IMR-90 (cell line): ENCODE results near the gene RHOT2. TPM values are rescaled to one million over a fixed set of nuclear protein-coding genes. Genes with fewer than 3 reads are reported as not detected.

ENCODE experiments used
- ATAC-seq: fragments of 200-7000 bp; cut with Tn5 transposase; 2 replicates; pipeline ENCODE4 v1.9.1; 2020; ENCODE audit warnings: low read depth, mild to moderate bottlenecking, moderate library complexity
- BruUV-seq: library from RNA; stranded (reverse); fragments of 400-500 nt; replicated peaks from 2 replicates; lab custom pipeline; 2021; lab: Mats Ljungman, UMichigan
- CTCF ChIA-PET: fragments of 300-600 bp; formaldehyde crosslinking; extraction: SDS; loops from one replicate; lab custom pipeline; 2021; ENCODE audit warnings: antibody characterized with exemption; lab: Yijun Ruan, JAX
- POLR2A ChIA-PET: fragments of 300-600 bp; sonication (Branson Sonifier 250); formaldehyde crosslinking; loops from one replicate; lab custom pipeline; 2022; ENCODE audit warnings: antibody characterized with exemption; ENCODE audit not compliant: unreplicated experiment; lab: Charles Lee
- DNase-seq: peaks from one replicate; pipeline ENCODE4 v3.0.0; 2013
- H2AFZ ChIP-seq: replicated peaks from 2 replicates; pipeline ENCODE3; 2013; ENCODE audit warnings: low read length, mild to moderate bottlenecking; ENCODE audit not compliant: poor library complexity
- H2AK5ac ChIP-seq: 2 replicates; pipeline ENCODE4 v1.6.1; 2013; ENCODE audit warnings: low read depth, low read length, inconsistent platforms
- H2AK9ac ChIP-seq: replicated peaks from 2 replicates; pipeline ENCODE3; 2013; ENCODE audit warnings: mild to moderate bottlenecking, low read depth, low read length, moderate library complexity; ENCODE audit not compliant: poor library complexity
- H2BK120ac ChIP-seq: 2 replicates; pipeline ENCODE4 v1.6.1; 2013; ENCODE audit warnings: low read depth, low read length, inconsistent platforms
- H2BK15ac ChIP-seq: 3 replicates; pipeline ENCODE4 v1.6.1; 2013; ENCODE audit warnings: low read depth, low read length, inconsistent platforms
- H2BK20ac ChIP-seq: 2 replicates; pipeline ENCODE4 v1.6.1; 2013; ENCODE audit warnings: low read depth, mild to moderate bottlenecking, inconsistent platforms, low read length, moderate library complexity
- H2BK5ac ChIP-seq: 2 replicates; pipeline ENCODE4 v1.6.1; 2013; ENCODE audit warnings: mild to moderate bottlenecking, low read depth, low read length, inconsistent platforms; ENCODE audit not compliant: poor library complexity, severe bottlenecking
- H3K14ac ChIP-seq: replicated peaks from 2 replicates; pipeline ENCODE4 v1.6.1; 2013; ENCODE audit warnings: low read depth, low read length, inconsistent platforms
- H3K18ac ChIP-seq: 2 replicates; pipeline ENCODE4 v1.6.1; 2013; ENCODE audit warnings: low read depth, low read length, control low read depth
- H3K23ac ChIP-seq: 2 replicates; pipeline ENCODE4 v1.6.1; 2013; ENCODE audit warnings: low read depth, low read length, inconsistent platforms
- H3K27ac ChIP-seq: 2 replicates; pipeline ENCODE4 v1.5.1; 2013; ENCODE audit warnings: mild to moderate bottlenecking, control low read depth, low read length; ENCODE audit not compliant: insufficient read depth
- H3K27me3 ChIP-seq: 2 replicates; pipeline ENCODE4 v1.6.1; 2013; ENCODE audit warnings: low read length; ENCODE audit not compliant: control insufficient read depth, insufficient read depth
- H3K36me3 ChIP-seq: 2 replicates; pipeline ENCODE4 v1.6.1; 2013; ENCODE audit warnings: low read length, mixed read lengths; ENCODE audit not compliant: control insufficient read depth, insufficient read depth
- H3K4ac ChIP-seq: 2 replicates; pipeline ENCODE4 v1.6.1; 2013; ENCODE audit warnings: low read depth, low read length, inconsistent platforms
- H3K4me1 ChIP-seq: 2 replicates; pipeline ENCODE4 v1.6.1; 2013; ENCODE audit warnings: low read length, mixed read lengths; ENCODE audit not compliant: control insufficient read depth, insufficient read depth
- H3K4me2 ChIP-seq: 2 replicates; pipeline ENCODE4 v1.6.1; 2013; ENCODE audit warnings: low read depth, mild to moderate bottlenecking, control low read depth, low read length, moderate library complexity
- H3K4me3 ChIP-seq: 2 replicates; pipeline ENCODE4 v1.5.1; 2013; ENCODE audit warnings: low read depth, mild to moderate bottlenecking, control low read depth, low read length, moderate library complexity; ENCODE audit not compliant: insufficient read depth
- H3K56ac ChIP-seq: 2 replicates; pipeline ENCODE4 v1.6.1; 2013; ENCODE audit warnings: low read length, inconsistent platforms; ENCODE audit not compliant: insufficient read depth; ENCODE audit errors: extremely low read depth
- H3K79me1 ChIP-seq, 2 experiments: 2 replicates each; pipeline ENCODE4 v1.6.1; 2013; ENCODE audit warnings: low read length in 2 of 2, inconsistent platforms in 1 of 2, low read depth in 1 of 2
- H3K9ac ChIP-seq: 2 replicates; pipeline ENCODE4 v1.6.1; 2013; ENCODE audit warnings: low read depth, low read length, control low read depth
- H3K9me1 ChIP-seq: 2 replicates; pipeline ENCODE4 v1.6.1; 2013; ENCODE audit warnings: low read length, inconsistent platforms; ENCODE audit not compliant: insufficient read depth
- H3K9me3 ChIP-seq: 2 replicates; pipeline ENCODE4 v1.6.1; 2013; ENCODE audit warnings: low read length; ENCODE audit not compliant: control insufficient read depth, insufficient read depth
- H4K20me1 ChIP-seq: 2 replicates; pipeline ENCODE4 v1.6.1; 2013; ENCODE audit warnings: low read length, inconsistent platforms; ENCODE audit not compliant: insufficient read depth
- H4K5ac ChIP-seq: 2 replicates; pipeline ENCODE4 v1.6.1; 2013; ENCODE audit warnings: mild to moderate bottlenecking, low read depth, low read length, control low read depth
- H4K8ac ChIP-seq, 2 experiments: 2 replicates each; pipeline ENCODE4 v1.6.1; 2013; ENCODE audit warnings: low read depth in 2 of 2, low read length in 2 of 2, control low read depth in 1 of 2, inconsistent platforms in 1 of 2
- H4K91ac ChIP-seq: 2 replicates; pipeline ENCODE4 v1.6.1; 2013; ENCODE audit warnings: low read depth, low read length, inconsistent platforms; ENCODE audit not compliant: insufficient read depth
- CTCF ChIP-seq: conservative IDR thresholded peaks from 2 replicates; pipeline ENCODE4 v1.5.1; 2012; ENCODE audit warnings: mild to moderate bottlenecking, low read depth, low read length, improper control_type of control experiment
- ELK1 ChIP-seq: fragments of 150-350 bp; IDR thresholded peaks from 2 replicates; pipeline ENCODE4 v1.6.1; 2016; ENCODE audit warnings: low read depth, mild to moderate bottlenecking, low read length, moderate library complexity, borderline replicate concordance
- FOS ChIP-seq: fragments of 150-350 bp; IDR thresholded peaks from 2 replicates; pipeline ENCODE4 v1.6.1; 2016; ENCODE audit warnings: low read depth, low read length
- MAZ ChIP-seq: IDR thresholded peaks from 2 replicates; pipeline ENCODE4 v1.6.1; 2012; ENCODE audit warnings: low read depth, mild to moderate bottlenecking, low read length, improper control_type of control experiment, moderate library complexity, borderline replicate concordance
- MXI1 ChIP-seq: IDR thresholded peaks from 2 replicates; pipeline ENCODE4 v1.6.1; 2012; ENCODE audit warnings: low read depth, mild to moderate bottlenecking, low read length, moderate library complexity, borderline replicate concordance
- RAD21 ChIP-seq: IDR thresholded peaks from 2 replicates; pipeline ENCODE4 v1.6.1; 2012; ENCODE audit warnings: low read length, improper control_type of control experiment
- RCOR1 ChIP-seq: IDR thresholded peaks from 2 replicates; pipeline ENCODE4 v1.6.1; 2012; ENCODE audit warnings: mild to moderate bottlenecking, low read length, improper control_type of control experiment; ENCODE audit not compliant: insufficient replicate concordance
- USF2 ChIP-seq: fragments of 150-350 bp; IDR thresholded peaks from 2 replicates; pipeline ENCODE4 v1.6.1; 2017; ENCODE audit warnings: mild to moderate bottlenecking, antibody characterized with exemption, low read length, low read depth
- WGBS, 2 experiments: methylation state at CpG; one replicate each; pipeline versions ENCODE4 v1.1.5 to v1.1.7; 2013; ENCODE audit warnings: missing lambda C conversion rate in 2 of 2; ENCODE audit not compliant: insufficient read length in 1 of 2; ENCODE audit errors: extremely low coverage in 2 of 2; 5-methylcytosine and 5-hydroxymethylcytosine counted together
- dilution Hi-C: fragments of 300-500 bp; cut with HindIII; formaldehyde crosslinking; loops from one replicate; pipeline ENCODE4 v1.14.3; 2018; ENCODE audit warnings: low sequenced_read_pairs; ENCODE audit not compliant: unreplicated experiment
- in situ Hi-C: fragments of 300-500 bp; cut with MboI; formaldehyde crosslinking; loops from 3 replicates; pipeline ENCODE4 v1.14.3; 2019; ENCODE audit warnings: low sequenced_read_pairs, inconsistent platforms, mixed read lengths
- intact Hi-C: fragments of 100-400 bp; cut with micrococcal nuclease; formaldehyde crosslinking; loops from 2 replicates; pipeline ENCODE4 v1.10.0; 2022
- polyA plus RNA-seq, 3 experiments: library from polyadenylated mRNA; depleted of rRNA; stranded (reverse); fragments of >200 nt; gene quantifications; 2 replicates each; pipeline ENCODE4 v1.2.3, GENCODE V29; 2012; ENCODE audit warnings: low replicate concordance in 1 of 3
- total RNA-seq: library from RNA; depleted of rRNA; stranded (reverse); fragments of >200 nt; gene quantifications from 2 replicates; pipeline ENCODE4 v1.2.3, GENCODE V29; 2012

RHOT2 gene
- total and polyA plus RNA-seq, 2 of the 4 experiments (the other 2 are of a cell fraction): 20.3 to 181 TPM

GRCh38 chr16:667780-668518, at the start of gene RHOT2 (continued):
- no peak for TF ChIP-seq USF2
- TF ChIP-seq FOS: no peak
- TF ChIP-seq RCOR1: no peak

- Histone ChIP-seq H2BK120ac (no peak overlapping the region), H3K36me3 (peaks cover 2% of the 10 kb centered on the region; the same call in 1 of the 2 replicates), H3K4me1 (peaks cover 3% of the 10 kb centered on the region; the same call in 1 of the 2 replicates), H2AK5ac (no peak overlapping the region), H4K5ac (no peak overlapping the region), H3K23ac (no peak overlapping the region), H3K9me1 (peaks cover 6% of the 10 kb centered on the region; the same call in 1 of the 2 replicates), H3K9ac (no peak overlapping the region), H2AFZ (no peak overlapping the region), H3K4ac (no peak overlapping the region), H3K56ac (no peak overlapping the region), H3K4me2 (no peak overlapping the region), H3K79me1 (peaks cover 10 to 46% of the 10 kb centered on the region in 2 experiments; a peak in 3 of 4 replicates), H2BK15ac (no peak overlapping the region), H4K8ac (no peak overlapping the region), H3K27me3 (no peaks in the 10 kb centered on the region), H4K20me1 (peaks cover 19% of the 10 kb centered on the region), H4K91ac (no peak overlapping the region), H2BK20ac (no peak overlapping the region), H2BK5ac (no peak overlapping the region), H2AK9ac (no peak overlapping the region), H3K9me3 (no peaks in the 10 kb centered on the region), H3K4me3 (no peak overlapping the region), H3K18ac (no peak overlapping the region), H3K14ac (no peak overlapping the region), H3K27ac (no peak overlapping the region)
- ChIA-PET CTCF (no interaction called here), POLR2A (no interaction called here)
- in situ Hi-C loops (no loop called here), dilution Hi-C loops (no loop called here), intact Hi-C loops (no loop called here)
- ATAC-seq (no peak), DNase-seq (no peak)
- WGBS, 2 experiments: 94% methylated on average over 6 of the region's 20 CpGs; no CpG with 5 or more reads in 1 of the 2 experiments
- no TSS peak for BruUV-seq
- TF ChIP-seq RCOR1: no peak
- no peak for TF ChIP-seq RAD21
- TF ChIP-seq FOS: no peak
- no peak for TF ChIP-seq CTCF
- no peak for TF ChIP-seq ELK1
- no peak for TF ChIP-seq MXI1
- TF ChIP-seq MAZ: no peak
- no peak for TF ChIP-seq USF2
These were observed 48.3 kb upstream of the RHOT2 start for GRCh38 chr16:619476-620100.
